Activated T-helper 1 cell treated with anti-CD3 and anti-CD28 coated beads, Interleukin-12 subunit alpha, Interleukin-12 subunit beta, Interleukin-2, Interleukin-4 antibody, amounts not matched to agents 30 ng/mL and 10 ng/mL and 1 ng/mL, durations not matched to agents 14 hours and 24 hours and 36 hours (primary cell): ENCODE data around the gene SPAG17. TPM values are rescaled to one million over a fixed set of nuclear protein-coding genes. Genes with fewer than 3 reads are reported as not detected.

Source experiments
- DNase-seq: peaks from one replicate; pipeline ENCODE4 v3.0.0; 2021; ENCODE audit warnings: low spot score
- H3K27ac Mint-ChIP-seq: one replicate; pipeline ENCODE4 v1.8.0; 2021; ENCODE audit warnings: mild to moderate bottlenecking, mixed read lengths
- H3K27me3 Mint-ChIP-seq: one replicate; pipeline ENCODE4 v1.8.0; 2022; ENCODE audit warnings: mild to moderate bottlenecking, moderate library complexity, mixed read lengths; ENCODE audit not compliant: insufficient read depth
- H3K36me3 Mint-ChIP-seq: one replicate; pipeline ENCODE4 v1.8.0; 2021; ENCODE audit warnings: low read depth, mixed read lengths
- H3K4me1 Mint-ChIP-seq: one replicate; pipeline ENCODE4 v1.8.0; 2021; ENCODE audit warnings: low read depth, mixed read lengths
- H3K4me3 Mint-ChIP-seq: one replicate; pipeline ENCODE4 v1.8.0; 2021; ENCODE audit warnings: mild to moderate bottlenecking, moderate library complexity, mixed read lengths
- H3K9me3 Mint-ChIP-seq: one replicate; pipeline ENCODE4 v1.8.0; 2021; ENCODE audit warnings: mixed read lengths
- intact Hi-C: fragments of 100-400 bp; cut with micrococcal nuclease; formaldehyde crosslinking; loops from one replicate; pipeline ENCODE4 v1.15.1; 2024
- total RNA-seq: library from RNA; stranded (reverse); gene quantifications from 2 replicates; pipeline ENCODE4 v1.2.3, GENCODE V29; 2022

The SPAG17 gene
- total RNA-seq, result not detected in 2 replicates

DNA sequence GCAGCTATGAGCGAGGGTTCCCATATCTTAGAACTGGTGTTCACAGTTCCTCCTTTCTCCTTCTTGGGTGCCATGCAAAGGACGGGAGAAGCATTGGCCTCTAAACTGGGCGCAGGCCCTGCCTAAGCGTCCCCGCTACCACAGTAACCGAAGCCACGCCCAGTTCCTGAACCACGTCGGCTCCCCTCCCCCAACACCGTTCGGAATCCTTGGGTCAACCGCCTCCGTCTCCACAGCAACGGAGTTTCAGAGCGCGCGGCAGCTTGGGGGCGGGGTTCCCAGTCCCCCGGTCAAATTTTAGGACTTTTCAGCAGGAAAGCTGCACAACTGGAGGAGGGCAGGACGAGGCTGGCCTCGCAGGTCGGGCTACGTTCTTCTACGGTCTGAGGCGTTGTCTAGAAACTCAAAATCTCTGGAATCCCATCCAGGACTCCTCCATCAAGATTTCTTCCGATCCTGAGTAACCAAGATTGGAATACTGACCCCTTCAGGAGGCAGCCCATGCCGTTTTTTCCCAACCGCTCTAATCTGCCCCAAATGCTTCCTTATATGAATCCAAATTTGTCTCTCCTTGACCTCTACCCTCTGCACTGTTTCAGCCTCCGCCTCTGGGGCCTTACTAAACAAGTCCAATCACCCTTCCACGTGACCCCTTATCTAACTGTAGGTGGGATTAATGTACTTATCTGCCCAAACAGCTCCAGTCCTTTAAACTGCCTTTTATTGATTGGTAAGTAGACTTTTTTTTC lies at the start of gene SPAG17:
Gene SPAG17 (minus strand): TSS at position 145 of the 749 bp plus-strand sequence. CDS start 71 bp downstream, at position 74.
- H3K36me3 Mint-ChIP-seq, result no peaks in the 10 kb centered on the region
- peaks cover 13% of the 10 kb centered on the region for H3K9me3 Mint-ChIP-seq
- DNase-seq, result no peak
- H3K27ac Mint-ChIP-seq, result no peak within 1 kb of the TSS
- H3K27me3 Mint-ChIP-seq, result peaks cover 5% of the 10 kb centered on the region
- peaks cover 5% of the 10 kb centered on the region for H3K4me1 Mint-ChIP-seq
- intact Hi-C loops, result no loop called here
- no peak within 1 kb of the TSS for H3K4me3 Mint-ChIP-seq

GRCh38 chr1:118225471-118225870 lies 40.4 kb upstream of the SPAG17 start:
- no peak overlapping the region for H3K27ac Mint-ChIP-seq
- H3K4me1 Mint-ChIP-seq, result no peaks in the 10 kb centered on the region
- no peaks in the 10 kb centered on the region for H3K36me3 Mint-ChIP-seq
- intact Hi-C loops, result no loop called here
- peaks cover 2% of the 10 kb centered on the region for H3K27me3 Mint-ChIP-seq
- no peak for DNase-seq
- no peaks in the 10 kb centered on the region for H3K9me3 Mint-ChIP-seq
- no peak overlapping the region for H3K4me3 Mint-ChIP-seq

DNA sequence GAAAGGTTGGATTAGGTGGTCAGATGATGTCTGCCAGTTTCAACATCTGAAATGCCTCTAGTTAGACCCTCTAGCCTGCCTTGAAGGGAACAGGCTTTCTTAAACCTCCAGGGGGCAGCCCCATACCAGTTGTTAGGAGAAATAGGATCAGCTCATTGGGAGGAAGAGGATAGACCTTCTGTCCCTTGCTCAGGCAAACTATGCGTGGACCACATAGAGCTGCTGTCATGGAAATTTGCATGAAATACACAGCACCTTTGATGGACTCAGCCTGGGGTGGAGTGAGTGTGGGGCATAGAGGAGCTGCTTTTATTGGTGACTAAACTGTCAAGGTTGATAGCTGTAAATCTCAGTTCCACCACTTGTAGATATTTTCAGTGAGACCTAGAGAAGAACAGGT lies 38.4 kb upstream of the SPAG17 start:
- DNase-seq, result no peak
- Mint-ChIP-seq H3K27ac (no peak overlapping the region), H3K27me3 (peaks cover under 1% of the 10 kb centered on the region), H3K9me3 (no peaks in the 10 kb centered on the region), H3K4me1 (no peaks in the 10 kb centered on the region), H3K4me3 (no peak overlapping the region), H3K36me3 (no peaks in the 10 kb centered on the region)
- intact Hi-C loops, result no loop called here

DNA sequence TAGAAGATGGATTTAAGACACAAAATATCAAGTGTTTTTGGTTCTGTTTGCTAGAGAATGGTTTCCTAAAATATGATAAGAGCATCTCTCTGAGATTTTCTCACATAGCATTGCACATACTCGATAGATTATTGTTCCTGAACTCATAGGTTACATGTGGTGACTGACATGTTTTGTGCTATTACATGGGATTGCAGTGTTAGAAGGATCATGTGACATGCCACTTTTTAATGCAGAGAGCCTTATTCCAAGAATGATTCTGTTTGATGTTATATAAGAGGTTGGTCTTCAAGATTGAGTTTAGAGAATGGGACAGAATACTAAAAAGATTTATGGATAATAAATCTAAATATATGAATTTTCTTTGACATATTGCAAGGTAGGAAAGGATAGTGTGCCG lies 34.4 kb upstream of the SPAG17 start:
- no peak overlapping the region for H3K27ac Mint-ChIP-seq
- H3K4me1 Mint-ChIP-seq, result no peaks in the 10 kb centered on the region
- H3K27me3 Mint-ChIP-seq, result no peaks in the 10 kb centered on the region
- no peak overlapping the region for H3K4me3 Mint-ChIP-seq
- no peak for DNase-seq
- H3K9me3 Mint-ChIP-seq, result no peaks in the 10 kb centered on the region
- intact Hi-C loops, result no loop called here
- H3K36me3 Mint-ChIP-seq, result no peaks in the 10 kb centered on the region

GRCh38 chr1:118217141-118217838 lies 32.3 kb upstream of the SPAG17 start:
- no peak overlapping the region for H3K27ac Mint-ChIP-seq

GRCh38 chr1:118214866-118215265 lies 29.8 kb upstream of the SPAG17 start:
- intact Hi-C loops, result no loop called here
- no peaks in the 10 kb centered on the region for H3K9me3 Mint-ChIP-seq
- no peak for DNase-seq
- no peak overlapping the region for H3K27ac Mint-ChIP-seq
- H3K27me3 Mint-ChIP-seq, result no peaks in the 10 kb centered on the region
- H3K4me3 Mint-ChIP-seq, result no peak overlapping the region
- no peaks in the 10 kb centered on the region for H3K4me1 Mint-ChIP-seq
- H3K36me3 Mint-ChIP-seq, result no peaks in the 10 kb centered on the region

More at GRCh38 chr1:118217141-118217838, 32.3 kb upstream of the SPAG17 start:
- Mint-ChIP-seq H3K4me1 (no peaks in the 10 kb centered on the region), H3K36me3 (no peaks in the 10 kb centered on the region), H3K4me3 (no peak overlapping the region), H3K9me3 (no peaks in the 10 kb centered on the region), H3K27me3 (no peaks in the 10 kb centered on the region)
- no peak for DNase-seq
- intact Hi-C loops, result no loop called here

DNA sequence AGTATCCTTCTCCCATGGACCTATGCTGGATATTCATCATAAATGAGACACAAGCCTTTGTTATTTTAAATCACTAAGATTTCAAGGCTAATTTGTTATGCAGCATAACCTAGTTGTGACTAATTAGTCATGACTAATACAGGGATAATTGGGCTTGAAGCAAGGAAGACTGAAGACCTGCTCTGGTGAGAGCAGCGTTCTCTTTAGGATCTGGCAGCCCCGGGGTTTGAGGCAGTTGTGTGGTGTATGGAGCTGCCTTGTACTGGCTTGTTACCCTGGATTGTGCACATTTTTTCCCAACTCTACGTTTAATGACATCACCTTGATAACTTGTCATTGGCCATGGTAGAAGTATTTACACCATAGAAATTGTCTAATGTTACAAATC lies 25.7 kb upstream of the SPAG17 start:
- no peaks in the 10 kb centered on the region for H3K4me1 Mint-ChIP-seq
- no peaks in the 10 kb centered on the region for H3K36me3 Mint-ChIP-seq
- H3K27me3 Mint-ChIP-seq, result no peaks in the 10 kb centered on the region
- intact Hi-C loops, result no loop called here
- no peak for DNase-seq
- no peak overlapping the region for H3K4me3 Mint-ChIP-seq
- no peaks in the 10 kb centered on the region for H3K9me3 Mint-ChIP-seq
- H3K27ac Mint-ChIP-seq, result no peak overlapping the region

GRCh38 chr1:118210051-118210722 lies 25.2 kb upstream of the SPAG17 start:
- Mint-ChIP-seq H3K4me3 (no peak overlapping the region), H3K4me1 (no peaks in the 10 kb centered on the region), H3K27me3 (no peaks in the 10 kb centered on the region), H3K9me3 (no peaks in the 10 kb centered on the region), H3K27ac (no peak overlapping the region), H3K36me3 (no peaks in the 10 kb centered on the region)
- DNase-seq, result no peak
- intact Hi-C loops, result no loop called here

DNA sequence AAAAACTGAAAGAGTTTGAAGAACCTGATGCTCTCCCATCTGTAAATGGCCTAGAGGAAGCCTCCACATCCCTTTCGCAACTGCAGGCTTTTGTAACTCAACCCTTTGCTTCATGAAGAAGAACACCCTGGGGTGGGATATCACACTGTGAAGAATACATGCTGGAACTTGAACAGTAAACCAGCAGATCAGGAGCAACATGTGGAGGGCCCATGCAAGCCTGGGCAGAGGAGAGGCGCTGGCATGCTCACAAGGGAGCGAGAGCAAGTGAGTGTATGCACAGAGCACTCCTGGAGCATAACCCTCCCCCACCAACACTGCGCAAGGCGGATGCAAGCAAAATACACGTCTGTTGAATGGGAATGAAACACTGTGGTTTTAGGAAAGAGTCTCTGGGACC lies 24.6 kb upstream of the SPAG17 start:
- Mint-ChIP-seq H3K27ac (no peak overlapping the region), H3K36me3 (no peaks in the 10 kb centered on the region), H3K9me3 (no peaks in the 10 kb centered on the region), H3K27me3 (no peaks in the 10 kb centered on the region), H3K4me3 (no peak overlapping the region), H3K4me1 (no peaks in the 10 kb centered on the region)
- DNase-seq, result no peak
- intact Hi-C loops, result no loop called here

DNA sequence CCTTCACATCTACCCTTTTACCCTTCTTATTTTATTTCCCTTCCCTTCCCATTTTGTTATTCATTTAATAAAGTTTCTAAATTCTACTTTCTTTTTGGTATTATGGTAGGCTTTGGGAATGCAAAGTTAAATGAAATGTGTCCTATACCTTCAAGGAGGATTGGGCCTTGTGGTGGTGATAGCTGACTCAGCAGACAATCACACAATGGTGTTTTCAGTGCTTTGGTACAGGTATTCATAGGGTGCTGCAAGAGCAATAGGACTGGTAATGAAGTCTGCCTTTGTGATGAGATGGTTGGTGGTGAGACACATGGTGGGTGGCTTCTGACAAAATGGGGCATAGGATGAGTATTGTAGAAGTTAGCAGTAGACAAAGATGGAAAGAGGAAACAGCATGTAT lies 21.9 kb upstream of the SPAG17 start:
- intact Hi-C loops, result no loop called here
- H3K27me3 Mint-ChIP-seq, result no peaks in the 10 kb centered on the region
- no peak for DNase-seq
- no peaks in the 10 kb centered on the region for H3K4me1 Mint-ChIP-seq
- no peak overlapping the region for H3K4me3 Mint-ChIP-seq
- H3K27ac Mint-ChIP-seq, result no peak overlapping the region
- no peaks in the 10 kb centered on the region for H3K36me3 Mint-ChIP-seq
- no peaks in the 10 kb centered on the region for H3K9me3 Mint-ChIP-seq

- H3K4me3 Mint-ChIP-seq, result no peak overlapping the region
- no peaks in the 10 kb centered on the region for H3K36me3 Mint-ChIP-seq
- no peaks in the 10 kb centered on the region for H3K9me3 Mint-ChIP-seq
- no peak for DNase-seq
- H3K4me1 Mint-ChIP-seq, result no peaks in the 10 kb centered on the region
- H3K27me3 Mint-ChIP-seq, result no peaks in the 10 kb centered on the region
- H3K27ac Mint-ChIP-seq, result no peak overlapping the region
- intact Hi-C loops, result no loop called here
Measured at GRCh38 chr1:118204648-118205047, 19.6 kb upstream of the SPAG17 start.

GRCh38 chr1:118204105-118204504 lies 19.1 kb upstream of the SPAG17 start:
- no peaks in the 10 kb centered on the region for H3K4me1 Mint-ChIP-seq
- H3K36me3 Mint-ChIP-seq, result no peaks in the 10 kb centered on the region
- no peaks in the 10 kb centered on the region for H3K9me3 Mint-ChIP-seq
- intact Hi-C loops, result no loop called here
- H3K4me3 Mint-ChIP-seq, result no peak overlapping the region
- no peaks in the 10 kb centered on the region for H3K27me3 Mint-ChIP-seq
- no peak overlapping the region for H3K27ac Mint-ChIP-seq
- DNase-seq, result no peak

- DNase-seq, result no peak
- intact Hi-C loops, result no loop called here
- no peaks in the 10 kb centered on the region for H3K27me3 Mint-ChIP-seq
- H3K27ac Mint-ChIP-seq, result no peak overlapping the region
- H3K4me3 Mint-ChIP-seq, result no peak overlapping the region
- no peaks in the 10 kb centered on the region for H3K36me3 Mint-ChIP-seq
- no peaks in the 10 kb centered on the region for H3K4me1 Mint-ChIP-seq
- H3K9me3 Mint-ChIP-seq, result no peaks in the 10 kb centered on the region
Measured at GRCh38 chr1:118202076-118202608, 17.1 kb upstream of the SPAG17 start.
